Activated B cell treated with CpG ODN at 0.5 μM for 24 hours (primary cell): ENCODE data around the gene ANKS1B. TPM values are rescaled to one million over a fixed set of nuclear protein-coding genes. Genes with fewer than 3 reads are reported as not detected.

Experiments used
- ATAC-seq: fragments of 200-7000 bp; cut with Tn5 transposase; one replicate; pipeline ENCODE4 v1.10.0; 2021; ENCODE audit warnings: low read depth, mild to moderate bottlenecking, moderate library complexity
- CTCF ChIA-PET: fragments of 350-600 bp; sonication (Branson Sonifier 250); formaldehyde crosslinking; loops from one replicate; lab custom pipeline; 2021; ENCODE audit warnings: antibody characterized with exemption; lab: Charles Lee
- POLR2A ChIA-PET: fragments of 350-600 bp; sonication (Branson Sonifier 250); formaldehyde crosslinking; loops from one replicate; lab custom pipeline; 2021; ENCODE audit warnings: antibody characterized with exemption; lab: Charles Lee
- DNase-seq: peaks from one replicate; pipeline ENCODE4 v3.0.0; 2022
- H3K27ac Mint-ChIP-seq: one replicate; pipeline ENCODE4 v1.8.0; 2020; ENCODE audit warnings: mixed read lengths
- H3K27me3 Mint-ChIP-seq: one replicate; pipeline ENCODE4 v1.8.0; 2021; ENCODE audit warnings: mixed read lengths
- H3K36me3 Mint-ChIP-seq: one replicate; pipeline ENCODE4 v1.8.0; 2021; ENCODE audit warnings: low read depth, mixed read lengths
- H3K4me1 Mint-ChIP-seq: one replicate; pipeline ENCODE4 v1.8.0; 2021; ENCODE audit warnings: mixed read lengths
- H3K4me3 Mint-ChIP-seq: one replicate; pipeline ENCODE4 v1.8.0; 2020; ENCODE audit warnings: mild to moderate bottlenecking, mixed read lengths
- H3K9me3 Mint-ChIP-seq: one replicate; pipeline ENCODE4 v1.8.0; 2020; ENCODE audit warnings: mixed read lengths
- intact Hi-C: fragments of 100-400 bp; cut with micrococcal nuclease; formaldehyde crosslinking; loops from one replicate; pipeline ENCODE4 v1.15.1; 2024
- total RNA-seq: library from RNA; stranded (reverse); gene quantifications from 2 replicates; pipeline ENCODE4 v1.2.3, GENCODE V29; 2022
- TF ChIP-seq, protein P1 (sequence below): fragments of 200-600 bp; IDR thresholded peaks from one replicate; pipeline ENCODE4 v1.8.0; 2022; ENCODE audit warnings: antibody characterized with exemption, mild to moderate bottlenecking

ANKS1B gene
- total RNA-seq, 1 donor from 2014 or later: not detected

DNA sequence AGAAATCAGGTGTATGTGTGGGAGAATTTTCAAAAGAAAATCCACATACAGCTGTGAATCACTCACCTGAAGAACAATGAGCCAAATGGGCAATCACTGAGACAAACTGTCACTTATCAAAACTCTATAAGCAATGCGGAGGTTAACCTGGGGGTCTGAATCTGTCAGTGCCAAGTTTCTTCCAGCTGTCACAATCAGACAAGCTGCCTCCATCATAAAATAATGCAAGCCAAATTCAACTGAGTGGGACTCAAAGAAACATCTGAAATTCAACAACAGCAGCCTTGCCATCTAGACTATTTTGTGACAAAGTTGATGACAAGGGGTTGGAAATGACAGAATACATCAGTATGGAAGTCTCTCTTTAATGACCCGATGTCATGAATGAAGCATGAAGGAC lies 276.9 kb downstream of the ANKS1B start:
- POLR2A ChIA-PET: no interaction called here
- H3K27ac Mint-ChIP-seq: no peak overlapping the region
- H3K36me3 Mint-ChIP-seq: no peaks in the 10 kb centered on the region
- CTCF ChIA-PET: no interaction called here
- no peak for ATAC-seq
- intact Hi-C loops: no loop called here
- H3K4me3 Mint-ChIP-seq: no peak overlapping the region
- H3K27me3 Mint-ChIP-seq: no peaks in the 10 kb centered on the region
- no peaks in the 10 kb centered on the region for H3K9me3 Mint-ChIP-seq
- DNase-seq: no peak
- TF ChIP-seq, protein P1, sequence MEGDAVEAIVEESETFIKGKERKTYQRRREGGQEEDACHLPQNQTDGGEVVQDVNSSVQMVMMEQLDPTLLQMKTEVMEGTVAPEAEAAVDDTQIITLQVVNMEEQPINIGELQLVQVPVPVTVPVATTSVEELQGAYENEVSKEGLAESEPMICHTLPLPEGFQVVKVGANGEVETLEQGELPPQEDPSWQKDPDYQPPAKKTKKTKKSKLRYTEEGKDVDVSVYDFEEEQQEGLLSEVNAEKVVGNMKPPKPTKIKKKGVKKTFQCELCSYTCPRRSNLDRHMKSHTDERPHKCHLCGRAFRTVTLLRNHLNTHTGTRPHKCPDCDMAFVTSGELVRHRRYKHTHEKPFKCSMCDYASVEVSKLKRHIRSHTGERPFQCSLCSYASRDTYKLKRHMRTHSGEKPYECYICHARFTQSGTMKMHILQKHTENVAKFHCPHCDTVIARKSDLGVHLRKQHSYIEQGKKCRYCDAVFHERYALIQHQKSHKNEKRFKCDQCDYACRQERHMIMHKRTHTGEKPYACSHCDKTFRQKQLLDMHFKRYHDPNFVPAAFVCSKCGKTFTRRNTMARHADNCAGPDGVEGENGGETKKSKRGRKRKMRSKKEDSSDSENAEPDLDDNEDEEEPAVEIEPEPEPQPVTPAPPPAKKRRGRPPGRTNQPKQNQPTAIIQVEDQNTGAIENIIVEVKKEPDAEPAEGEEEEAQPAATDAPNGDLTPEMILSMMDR: no peak
- H3K4me1 Mint-ChIP-seq: no peaks in the 10 kb centered on the region

GRCh38 chr12:99706736-99707473 lies 277.8 kb downstream of the ANKS1B start:
- Mint-ChIP-seq H3K4me1 (no peaks in the 10 kb centered on the region), H3K27me3 (no peaks in the 10 kb centered on the region), H3K9me3 (no peaks in the 10 kb centered on the region), H3K36me3 (no peaks in the 10 kb centered on the region), H3K4me3 (no peak overlapping the region), H3K27ac (no peak overlapping the region)
- DNase-seq (no peak), ATAC-seq (no peak)
- POLR2A ChIA-PET: no interaction called here
- TF ChIP-seq, protein P1: no peak
- CTCF ChIA-PET: no interaction called here
- intact Hi-C loops: no loop called here

- no peak overlapping the region for H3K27ac Mint-ChIP-seq
- H3K4me1 Mint-ChIP-seq: no peaks in the 10 kb centered on the region
- H3K27me3 Mint-ChIP-seq: no peaks in the 10 kb centered on the region
- DNase-seq (no peak), ATAC-seq (no peak)
- intact Hi-C loops: no loop called here
- TF ChIP-seq, protein P1: no peak
- H3K36me3 Mint-ChIP-seq: no peaks in the 10 kb centered on the region
- CTCF ChIA-PET: no interaction called here
- POLR2A ChIA-PET: no interaction called here
- peaks cover 4% of the 10 kb centered on the region for H3K9me3 Mint-ChIP-seq
- H3K4me3 Mint-ChIP-seq: no peak overlapping the region
Observed at GRCh38 chr12:99704458-99704857, 280.3 kb downstream of the ANKS1B start.

DNA sequence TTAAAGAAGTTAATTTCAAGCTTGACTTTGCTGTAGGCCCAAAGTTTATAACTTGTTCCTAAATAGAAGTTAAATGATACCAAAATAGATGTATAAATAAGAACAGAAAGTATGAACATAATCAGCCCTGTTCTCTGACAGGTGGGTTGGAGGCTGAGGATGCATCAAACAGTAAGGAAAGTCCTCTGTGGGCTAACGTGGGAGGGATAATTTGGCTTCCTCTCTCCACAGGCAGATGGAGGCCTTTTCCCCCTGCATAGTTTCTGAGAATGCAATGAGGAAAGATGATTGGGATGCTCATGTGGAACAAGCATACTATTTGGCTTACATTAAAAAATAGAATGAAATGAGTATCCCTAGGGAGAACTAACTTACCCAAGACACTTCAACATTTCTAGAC lies 280.7 kb downstream of the ANKS1B start:
- ATAC-seq: no peak
- no peaks in the 10 kb centered on the region for H3K4me1 Mint-ChIP-seq
- intact Hi-C loops: no loop called here
- CTCF ChIA-PET: no interaction called here
- no peak for DNase-seq
- TF ChIP-seq, protein P1: no peak
- POLR2A ChIA-PET: no interaction called here
- no peak overlapping the region for H3K4me3 Mint-ChIP-seq
- no peak overlapping the region for H3K27ac Mint-ChIP-seq
- no peaks in the 10 kb centered on the region for H3K27me3 Mint-ChIP-seq
- H3K9me3 Mint-ChIP-seq: peaks cover 4% of the 10 kb centered on the region
- no peaks in the 10 kb centered on the region for H3K36me3 Mint-ChIP-seq

- H3K4me1 Mint-ChIP-seq: no peaks in the 10 kb centered on the region
- H3K27me3 Mint-ChIP-seq: no peaks in the 10 kb centered on the region
- POLR2A ChIA-PET: no interaction called here
- no peak overlapping the region for H3K27ac Mint-ChIP-seq
- peaks cover 5% of the 10 kb centered on the region for H3K9me3 Mint-ChIP-seq
- no peaks in the 10 kb centered on the region for H3K36me3 Mint-ChIP-seq
- no peak for ATAC-seq
- CTCF ChIA-PET: no interaction called here
- TF ChIP-seq, protein P1: no peak
- intact Hi-C loops: no loop called here
- H3K4me3 Mint-ChIP-seq: no peak overlapping the region
- no peak for DNase-seq
Observed at GRCh38 chr12:99700032-99700431, 284.7 kb downstream of the ANKS1B start.
